ENCODE data around the gene REV3L.
A peak's percentile ranks its signal among the peaks of the same experiment; 100 is the strongest.

The REV3L gene

DNA sequence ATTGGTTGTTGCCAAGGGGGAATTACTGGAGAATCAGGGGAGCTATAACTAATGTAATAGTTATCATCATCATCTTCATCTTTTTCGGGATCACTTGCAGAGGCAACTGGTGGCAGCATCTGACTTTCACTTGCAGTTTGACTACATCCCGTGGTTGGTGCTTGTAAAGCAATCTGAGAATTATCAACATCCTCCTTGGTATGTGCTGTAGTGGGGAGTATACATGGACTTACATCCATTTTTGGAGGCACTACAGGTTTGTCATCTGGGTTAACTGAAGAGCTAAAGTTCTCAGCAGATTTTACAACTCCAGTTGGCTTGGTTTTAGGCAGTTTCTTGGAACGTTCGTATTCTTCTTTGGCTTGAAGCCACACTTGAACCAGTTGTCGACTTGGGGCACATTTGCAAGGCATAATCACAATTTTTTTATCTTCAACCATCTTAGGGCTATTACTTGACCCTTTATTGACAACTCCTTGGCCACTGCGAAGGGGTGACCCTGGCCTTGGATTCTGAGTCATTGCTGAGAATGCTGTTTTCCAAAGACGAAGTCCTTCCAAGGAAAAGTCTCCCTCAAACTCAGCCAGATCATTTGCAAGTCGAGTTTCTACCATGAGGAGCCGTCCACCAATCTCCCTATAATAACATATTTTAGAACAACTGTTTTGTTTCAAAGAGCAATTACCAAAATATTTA is 115.5 kb downstream of the REV3L start:
- Histone ChIP-seq H3K9me3 (ENCODE audit: control insufficient read depth, low read length) (no peaks in the 10 kb centered on the region), H3K9ac (no peak overlapping the region), H3K4me3 (ENCODE audit: low read depth, low read length) (no peak overlapping the region), H3K27ac (no peak overlapping the region), H3K36me3 (ENCODE audit: control insufficient read depth, insufficient read depth, low read length) (no peaks in the 10 kb centered on the region), H3K4me1 (no peaks in the 10 kb centered on the region), H3K27me3 (ENCODE audit: control insufficient read depth, insufficient read depth, low read length) (no peaks in the 10 kb centered on the region), H3K79me2 (no peaks in the 10 kb centered on the region), H2AFZ (no peak overlapping the region), H3K4me2 (ENCODE audit: low read length) (no peak overlapping the region)
- TF ChIP-seq, protein P1, sequence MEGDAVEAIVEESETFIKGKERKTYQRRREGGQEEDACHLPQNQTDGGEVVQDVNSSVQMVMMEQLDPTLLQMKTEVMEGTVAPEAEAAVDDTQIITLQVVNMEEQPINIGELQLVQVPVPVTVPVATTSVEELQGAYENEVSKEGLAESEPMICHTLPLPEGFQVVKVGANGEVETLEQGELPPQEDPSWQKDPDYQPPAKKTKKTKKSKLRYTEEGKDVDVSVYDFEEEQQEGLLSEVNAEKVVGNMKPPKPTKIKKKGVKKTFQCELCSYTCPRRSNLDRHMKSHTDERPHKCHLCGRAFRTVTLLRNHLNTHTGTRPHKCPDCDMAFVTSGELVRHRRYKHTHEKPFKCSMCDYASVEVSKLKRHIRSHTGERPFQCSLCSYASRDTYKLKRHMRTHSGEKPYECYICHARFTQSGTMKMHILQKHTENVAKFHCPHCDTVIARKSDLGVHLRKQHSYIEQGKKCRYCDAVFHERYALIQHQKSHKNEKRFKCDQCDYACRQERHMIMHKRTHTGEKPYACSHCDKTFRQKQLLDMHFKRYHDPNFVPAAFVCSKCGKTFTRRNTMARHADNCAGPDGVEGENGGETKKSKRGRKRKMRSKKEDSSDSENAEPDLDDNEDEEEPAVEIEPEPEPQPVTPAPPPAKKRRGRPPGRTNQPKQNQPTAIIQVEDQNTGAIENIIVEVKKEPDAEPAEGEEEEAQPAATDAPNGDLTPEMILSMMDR (IDR thresholded peaks at IDR 0.05) = no peak

DNA sequence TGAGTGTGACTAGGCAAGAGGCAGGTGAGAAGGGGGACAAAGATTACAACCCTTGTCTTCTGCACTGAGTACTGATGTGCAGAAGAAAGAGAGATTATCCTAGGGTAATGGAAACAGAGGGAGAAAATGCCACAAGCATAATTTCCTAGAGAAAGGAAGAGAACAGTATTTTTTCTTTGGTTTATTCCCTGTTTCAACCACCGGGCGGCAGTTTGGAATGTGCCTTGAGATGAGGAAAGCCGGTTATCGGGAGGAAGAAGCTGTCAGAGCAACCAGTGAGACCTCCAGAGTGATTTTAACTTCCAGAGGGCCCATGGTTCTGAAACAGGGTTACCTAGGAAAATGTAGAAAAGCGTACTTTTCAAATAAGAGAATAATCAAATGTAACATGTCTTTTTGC is 121.4 kb downstream of the REV3L start:
- Histone ChIP-seq H3K4me3 (ENCODE audit: low read depth, low read length) (no peak overlapping the region), H3K27me3 (ENCODE audit: control insufficient read depth, insufficient read depth, low read length) (no peaks in the 10 kb centered on the region), H3K36me3 (ENCODE audit: control insufficient read depth, insufficient read depth, low read length) (no peaks in the 10 kb centered on the region), H3K9ac (no peak overlapping the region), H3K9me3 (ENCODE audit: control insufficient read depth, low read length) (no peaks in the 10 kb centered on the region), H3K4me2 (ENCODE audit: low read length) (no peak overlapping the region), H2AFZ (no peak overlapping the region), H3K4me1 (no peaks in the 10 kb centered on the region), H3K79me2 (no peaks in the 10 kb centered on the region), H3K27ac (no peak overlapping the region)
- TF ChIP-seq, protein P1 (IDR thresholded peaks at IDR 0.05) = peak; percentile 36

DNA sequence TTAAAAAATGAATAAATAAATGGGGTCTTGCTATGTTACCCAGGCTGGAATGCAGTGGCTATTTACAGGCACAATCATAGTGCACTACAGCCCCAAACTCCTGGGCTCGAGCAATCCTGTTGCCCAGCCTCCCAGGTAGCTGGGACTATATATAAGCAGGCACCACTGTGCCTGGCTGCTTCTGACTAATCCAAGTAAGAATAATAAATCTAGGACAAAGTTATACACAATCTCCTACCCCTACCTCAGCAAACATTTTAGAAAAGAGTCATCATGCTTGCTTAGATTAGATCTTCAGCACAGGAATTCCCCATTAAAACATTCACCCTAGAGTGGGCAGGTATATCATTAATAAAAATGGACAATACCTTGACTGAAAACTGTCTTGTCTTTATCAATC is 124.6 kb downstream of the REV3L start:
- H2AFZ ChIP-seq = no peak overlapping the region
- TF ChIP-seq, protein P1 (IDR thresholded peaks at IDR 0.05) = no peak
- H3K9ac ChIP-seq = no peak overlapping the region
- no peaks in the 10 kb centered on the region for H3K36me3 ChIP-seq (ENCODE audit: control insufficient read depth, insufficient read depth, low read length)
- no peaks in the 10 kb centered on the region for H3K4me1 ChIP-seq
- H3K27me3 ChIP-seq (ENCODE audit: control insufficient read depth, insufficient read depth, low read length) = no peaks in the 10 kb centered on the region
- no peaks in the 10 kb centered on the region for H3K9me3 ChIP-seq (ENCODE audit: control insufficient read depth, low read length)
- no peak overlapping the region for H3K4me2 ChIP-seq (ENCODE audit: low read length)
- no peaks in the 10 kb centered on the region for H3K79me2 ChIP-seq
- no peak overlapping the region for H3K27ac ChIP-seq
- no peak overlapping the region for H3K4me3 ChIP-seq (ENCODE audit: low read depth, low read length)

DNA sequence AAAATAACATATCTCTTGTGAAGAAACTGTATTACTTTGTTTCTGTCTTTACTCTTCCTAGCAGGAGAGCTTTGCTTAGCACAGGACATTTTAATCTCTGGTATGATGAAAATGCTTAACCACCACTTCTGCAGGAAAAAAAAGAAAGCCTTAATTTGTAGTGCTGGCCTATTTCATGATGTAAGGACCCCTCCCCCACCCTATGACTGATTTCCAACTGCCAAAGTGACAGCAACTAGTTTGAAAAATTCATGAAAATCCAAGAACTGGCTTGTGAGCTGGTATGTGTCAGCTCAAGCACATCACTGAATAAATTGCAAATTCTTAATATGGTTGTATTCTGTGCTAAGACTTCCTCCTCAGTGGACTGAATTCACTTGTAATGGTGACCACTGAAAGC is 125.3 kb downstream of the REV3L start:
- Histone ChIP-seq H3K79me2 (no peaks in the 10 kb centered on the region), H3K9ac (no peak overlapping the region), H3K27ac (no peak overlapping the region), H3K36me3 (ENCODE audit: control insufficient read depth, insufficient read depth, low read length) (no peaks in the 10 kb centered on the region), H3K4me1 (no peaks in the 10 kb centered on the region), H2AFZ (no peak overlapping the region), H3K9me3 (ENCODE audit: control insufficient read depth, low read length) (no peaks in the 10 kb centered on the region), H3K27me3 (ENCODE audit: control insufficient read depth, insufficient read depth, low read length) (no peaks in the 10 kb centered on the region), H3K4me3 (ENCODE audit: low read depth, low read length) (no peak overlapping the region), H3K4me2 (ENCODE audit: low read length) (no peak overlapping the region)
- TF ChIP-seq, protein P1 (IDR thresholded peaks at IDR 0.05) = no peak

DNA sequence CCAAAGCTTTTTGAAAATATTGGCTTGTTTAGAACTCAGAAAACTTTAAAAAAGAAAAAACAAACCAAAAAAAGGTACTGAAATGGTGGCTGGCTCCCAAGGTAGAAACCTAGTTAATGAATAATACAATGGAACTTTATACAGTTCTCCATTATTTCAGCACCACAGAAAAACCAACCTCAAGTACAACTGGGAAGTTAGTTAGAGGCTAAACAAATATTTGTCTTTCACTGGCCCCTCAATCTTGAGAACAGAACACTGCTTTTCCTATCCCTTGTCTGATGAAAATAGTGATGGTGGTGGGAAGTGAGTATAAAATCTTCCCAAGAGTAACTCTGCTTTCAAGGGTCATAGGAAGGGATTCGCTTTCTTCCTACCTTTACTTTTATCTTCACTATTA is 126.5 kb downstream of the REV3L start:
- no peaks in the 10 kb centered on the region for H3K79me2 ChIP-seq
- H3K9ac ChIP-seq = no peak overlapping the region
- no peaks in the 10 kb centered on the region for H3K9me3 ChIP-seq (ENCODE audit: control insufficient read depth, low read length)
- no peaks in the 10 kb centered on the region for H3K27me3 ChIP-seq (ENCODE audit: control insufficient read depth, insufficient read depth, low read length)
- H3K4me2 ChIP-seq (ENCODE audit: low read length) = no peak overlapping the region
- no peaks in the 10 kb centered on the region for H3K4me1 ChIP-seq
- no peak overlapping the region for H3K4me3 ChIP-seq (ENCODE audit: low read depth, low read length)
- H3K27ac ChIP-seq = no peak overlapping the region
- H3K36me3 ChIP-seq (ENCODE audit: control insufficient read depth, insufficient read depth, low read length) = no peaks in the 10 kb centered on the region
- no peak overlapping the region for H2AFZ ChIP-seq
- TF ChIP-seq, protein P1 (IDR thresholded peaks at IDR 0.05) = no peak
